Measurements from ENCODE around the gene PALM3.

GRCh38 chr19:14066134-14066533 is 4.3 kb upstream of the PALM3 start:
- no peak for TF ChIP-seq CTCF (IDR thresholded peaks at IDR 0.05; ENCODE audit: insufficient read depth, low read length, poor library complexity, severe bottlenecking)
- no peak for TF ChIP-seq EZH2phosphoT487 (conservative IDR thresholded peaks at IDR 0.05; ENCODE audit: low read length)
